ENCODE data around the gene LEFTY2.

The LEFTY2 gene

DNA sequence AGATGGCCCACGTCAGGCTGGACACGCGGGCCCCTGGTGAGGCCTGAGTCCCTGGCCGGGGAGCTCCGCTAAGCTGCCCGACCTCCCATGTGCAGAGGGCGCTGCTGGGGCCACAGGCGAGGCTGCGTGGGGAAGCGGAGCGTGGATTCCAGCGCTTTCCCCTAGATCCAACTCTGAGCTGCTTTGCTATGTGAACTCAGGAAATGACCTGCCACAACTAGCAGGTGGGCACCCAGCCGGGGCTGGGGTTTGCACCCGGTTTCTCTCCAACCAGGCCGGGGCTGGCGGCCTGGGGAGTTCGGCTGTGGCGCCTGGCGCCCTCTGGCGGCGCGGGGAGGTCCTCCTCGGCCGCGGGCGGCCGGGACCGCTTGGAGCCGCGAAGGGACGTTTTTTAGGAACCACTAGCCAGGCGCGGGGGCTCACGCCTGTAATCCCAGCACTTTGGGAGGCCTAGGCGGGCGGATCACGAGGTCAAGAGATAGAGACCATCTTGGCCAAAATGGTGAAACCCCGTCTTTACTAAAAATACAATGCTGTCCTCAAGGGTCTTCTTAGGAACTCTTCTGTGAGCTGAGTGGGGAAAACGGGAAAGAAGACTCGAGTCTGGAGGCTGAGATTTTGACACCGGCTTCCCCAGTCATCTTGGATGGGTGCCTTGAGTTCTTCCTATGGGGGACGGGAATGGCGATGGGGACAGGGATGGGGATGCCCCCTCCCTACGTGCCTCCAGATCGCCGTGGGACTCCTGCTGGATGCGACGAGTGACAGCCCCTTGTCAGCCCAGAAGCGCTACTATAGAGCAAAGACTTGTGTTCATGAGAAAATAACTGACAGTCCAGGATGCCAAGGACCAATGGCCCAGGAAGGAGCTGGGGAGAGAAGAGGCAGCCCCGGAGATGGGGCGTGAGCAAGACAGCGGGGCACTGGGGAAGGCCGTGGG lies 29.6 kb downstream of the LEFTY2 start:
- peak; percentile 21 for DNase-seq
- in situ Hi-C loops (cut with HindIII; ENCODE audit: low pct_ligation_motif_present, low sequenced_read_pairs): no loop called here
- H3K27me3 ChIP-seq (replicated peaks): no peaks in the 10 kb centered on the region
- no peak overlapping the region for H3K27ac ChIP-seq
- no peaks in the 10 kb centered on the region for H3K36me3 ChIP-seq (replicated peaks)
- TF ChIP-seq, protein P1, sequence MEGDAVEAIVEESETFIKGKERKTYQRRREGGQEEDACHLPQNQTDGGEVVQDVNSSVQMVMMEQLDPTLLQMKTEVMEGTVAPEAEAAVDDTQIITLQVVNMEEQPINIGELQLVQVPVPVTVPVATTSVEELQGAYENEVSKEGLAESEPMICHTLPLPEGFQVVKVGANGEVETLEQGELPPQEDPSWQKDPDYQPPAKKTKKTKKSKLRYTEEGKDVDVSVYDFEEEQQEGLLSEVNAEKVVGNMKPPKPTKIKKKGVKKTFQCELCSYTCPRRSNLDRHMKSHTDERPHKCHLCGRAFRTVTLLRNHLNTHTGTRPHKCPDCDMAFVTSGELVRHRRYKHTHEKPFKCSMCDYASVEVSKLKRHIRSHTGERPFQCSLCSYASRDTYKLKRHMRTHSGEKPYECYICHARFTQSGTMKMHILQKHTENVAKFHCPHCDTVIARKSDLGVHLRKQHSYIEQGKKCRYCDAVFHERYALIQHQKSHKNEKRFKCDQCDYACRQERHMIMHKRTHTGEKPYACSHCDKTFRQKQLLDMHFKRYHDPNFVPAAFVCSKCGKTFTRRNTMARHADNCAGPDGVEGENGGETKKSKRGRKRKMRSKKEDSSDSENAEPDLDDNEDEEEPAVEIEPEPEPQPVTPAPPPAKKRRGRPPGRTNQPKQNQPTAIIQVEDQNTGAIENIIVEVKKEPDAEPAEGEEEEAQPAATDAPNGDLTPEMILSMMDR (IDR thresholded peaks at IDR 0.05; ENCODE audit: low read depth, low read length, missing control alignments): peak; percentile 67
- H3K4me3 ChIP-seq (ENCODE audit: low read depth, low read length): peak overlapping the region; percentile 22

DNA sequence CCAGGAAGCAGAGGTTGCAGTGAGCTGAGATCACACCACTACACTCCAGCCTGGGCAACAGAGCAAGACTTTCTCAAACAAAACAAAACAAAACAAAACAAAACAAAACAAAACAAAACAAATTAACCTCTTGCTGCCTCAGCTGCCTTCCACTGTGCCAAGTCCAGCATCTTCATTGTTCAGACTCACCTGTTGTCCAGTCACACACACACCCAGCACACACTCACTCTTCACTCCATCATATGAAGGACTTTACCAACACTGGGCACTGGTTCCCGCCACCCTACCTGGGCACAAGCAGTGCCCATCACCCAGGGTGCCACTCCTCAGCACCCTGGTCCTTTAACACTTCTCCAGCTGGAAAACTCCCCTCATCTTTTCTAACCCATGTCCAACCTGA lies 31.5 kb downstream of the LEFTY2 start:
- no peak for DNase-seq
- TF ChIP-seq, protein P1 (IDR thresholded peaks at IDR 0.05; ENCODE audit: low read depth, low read length, missing control alignments): no peak
- Histone ChIP-seq H3K4me3 (ENCODE audit: low read depth, low read length) (no peak overlapping the region), H3K27me3 (replicated peaks) (no peaks in the 10 kb centered on the region), H3K36me3 (replicated peaks) (no peaks in the 10 kb centered on the region), H3K27ac (no peak overlapping the region)
- in situ Hi-C loops (cut with HindIII; ENCODE audit: low pct_ligation_motif_present, low sequenced_read_pairs): no loop called here

GRCh38 chr1:225908773-225909172 lies 32.2 kb downstream of the LEFTY2 start:
- Histone ChIP-seq H3K36me3 (replicated peaks) (no peaks in the 10 kb centered on the region), H3K27me3 (replicated peaks) (no peaks in the 10 kb centered on the region), H3K4me3 (ENCODE audit: low read depth, low read length) (no peak overlapping the region), H3K27ac (no peak overlapping the region)
- no peak for DNase-seq
- in situ Hi-C loops (cut with HindIII; ENCODE audit: low pct_ligation_motif_present, low sequenced_read_pairs): no loop called here
- TF ChIP-seq, protein P1 (IDR thresholded peaks at IDR 0.05; ENCODE audit: low read depth, low read length, missing control alignments): no peak

DNA sequence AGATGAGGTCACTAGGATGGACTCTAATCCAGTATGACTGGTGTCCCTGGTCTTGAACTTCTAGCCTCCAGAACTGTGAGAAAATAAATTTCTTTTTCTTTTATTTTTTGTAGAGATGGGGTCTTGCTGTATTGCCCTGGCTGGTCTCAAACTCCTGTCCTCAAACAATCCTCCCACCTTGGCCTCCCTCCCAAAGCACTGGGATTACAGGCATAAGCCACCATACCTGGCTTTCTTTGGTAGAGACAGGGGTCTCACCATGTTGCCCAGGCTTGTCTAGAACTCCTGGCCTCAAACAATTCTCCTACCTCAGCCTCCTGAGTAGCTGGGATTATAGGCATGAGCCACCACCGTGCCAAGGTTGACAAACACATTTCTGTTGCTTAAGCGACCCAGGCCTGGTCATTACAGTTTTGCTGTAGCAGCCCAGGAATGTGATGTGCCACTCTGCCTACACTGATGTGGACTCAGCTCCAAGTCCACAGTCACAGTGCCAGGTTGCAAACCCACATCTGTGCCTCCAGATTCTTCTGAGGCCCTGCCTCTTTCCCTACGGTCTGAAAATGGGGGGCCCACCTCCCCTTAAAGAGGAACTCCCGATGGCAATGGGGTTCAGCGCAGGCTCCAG lies 32.9 kb downstream of the LEFTY2 start:
- no peak overlapping the region for H3K4me3 ChIP-seq (ENCODE audit: low read depth, low read length)
- in situ Hi-C loops (cut with HindIII; ENCODE audit: low pct_ligation_motif_present, low sequenced_read_pairs): no loop called here
- TF ChIP-seq, protein P1 (IDR thresholded peaks at IDR 0.05; ENCODE audit: low read depth, low read length, missing control alignments): no peak
- H3K27ac ChIP-seq: no peak overlapping the region
- H3K36me3 ChIP-seq (replicated peaks): no peaks in the 10 kb centered on the region
- no peak for DNase-seq
- H3K27me3 ChIP-seq (replicated peaks): no peaks in the 10 kb centered on the region

GRCh38 chr1:225907341-225907740 lies 33.7 kb downstream of the LEFTY2 start:
- in situ Hi-C loops (cut with HindIII; ENCODE audit: low pct_ligation_motif_present, low sequenced_read_pairs): no loop called here
- Histone ChIP-seq H3K36me3 (replicated peaks) (no peaks in the 10 kb centered on the region), H3K27me3 (replicated peaks) (no peaks in the 10 kb centered on the region), H3K4me3 (ENCODE audit: low read depth, low read length) (no peak overlapping the region), H3K27ac (no peak overlapping the region)
- DNase-seq: no peak
- TF ChIP-seq, protein P1 (IDR thresholded peaks at IDR 0.05; ENCODE audit: low read depth, low read length, missing control alignments): no peak

All from brain microvascular endothelial cell (primary cell).